ENCODE measurements around the gene AKAP9.
"Not testable (repeated sequence)": the region's sequence is repeated elsewhere in the genome, so short reads cannot be mapped to it uniquely, and the experiment has no call there.

Gene AKAP9
- 194 to 347 reads per million in 2 experiments for total RNA-seq

- peak; percentile 82 for DNase-seq (ENCODE audit: low read depth)
Observed at GRCh38 chr7:91940572-91941341, at the start of gene AKAP9. AKAP9 (plus strand) TSS chr7:91940862; CDS start chr7:91941100, 238 bp downstream.

GRCh38 chr7:91892099-91892705 is 48.5 kb upstream of the AKAP9 start:
- no peak for DNase-seq (ENCODE audit: low read depth)

- DNase-seq (ENCODE audit: low read depth), result no peak
Observed at GRCh38 chr7:91892821-91893340, 47.8 kb upstream of the AKAP9 start.

GRCh38 chr7:91893699-91894098 is 47.0 kb upstream of the AKAP9 start:
- not testable (repeated sequence) for DNase-seq (ENCODE audit: low read depth)

GRCh38 chr7:91894781-91895480 is 45.7 kb upstream of the AKAP9 start:
- no peak for DNase-seq (ENCODE audit: low read depth)

- DNase-seq (ENCODE audit: low read depth), result no peak
Observed at GRCh38 chr7:91898240-91898992, 42.2 kb upstream of the AKAP9 start.

GRCh38 chr7:91899563-91899962 is 41.1 kb upstream of the AKAP9 start:
- DNase-seq (ENCODE audit: low read depth), result no peak

GRCh38 chr7:91910171-91910570 is 30.5 kb upstream of the AKAP9 start:
- DNase-seq (ENCODE audit: low read depth), result no peak

- DNase-seq (ENCODE audit: low read depth), result no peak
Observed at GRCh38 chr7:91911121-91911520, 29.5 kb upstream of the AKAP9 start.

GRCh38 chr7:91912494-91912893 is 28.2 kb upstream of the AKAP9 start:
- no peak for DNase-seq (ENCODE audit: low read depth)

- no peak for DNase-seq (ENCODE audit: low read depth)
Observed at GRCh38 chr7:91913612-91914011, 27.1 kb upstream of the AKAP9 start.

- DNase-seq (ENCODE audit: low read depth), result no peak
Observed at GRCh38 chr7:91915401-91916050, 25.1 kb upstream of the AKAP9 start.

- DNase-seq (ENCODE audit: low read depth), result no peak
Observed at GRCh38 chr7:91916051-91916440, 24.6 kb upstream of the AKAP9 start.

- no peak for DNase-seq (ENCODE audit: low read depth)
Observed at GRCh38 chr7:91918356-91918755, 22.3 kb upstream of the AKAP9 start.

GRCh38 chr7:91922857-91923256 is 17.8 kb upstream of the AKAP9 start:
- no peak for DNase-seq (ENCODE audit: low read depth)

GRCh38 chr7:91927912-91928311 is 12.8 kb upstream of the AKAP9 start:
- no peak for DNase-seq (ENCODE audit: low read depth)

- DNase-seq (ENCODE audit: low read depth), result no peak
Observed at GRCh38 chr7:91929463-91929862, 11.2 kb upstream of the AKAP9 start.

GRCh38 chr7:91940171-91940570 is 491 bp upstream of the AKAP9 start:
- DNase-seq (ENCODE audit: low read depth), result peak; percentile 6

GRCh38 chr7:91941450-91941849 is 788 bp downstream of the AKAP9 start:
- peak; percentile 26 for DNase-seq (ENCODE audit: low read depth)

- DNase-seq (ENCODE audit: low read depth), result no peak
Observed at GRCh38 chr7:91942312-91942711, 1.6 kb downstream of the AKAP9 start.

- DNase-seq (ENCODE audit: low read depth), result not testable (repeated sequence)
Observed at GRCh38 chr7:91944970-91945369, 4.3 kb downstream of the AKAP9 start.

Data from T follicular helper cell (primary cell).